ENCODE measurements around the gene MESD.

DNA sequence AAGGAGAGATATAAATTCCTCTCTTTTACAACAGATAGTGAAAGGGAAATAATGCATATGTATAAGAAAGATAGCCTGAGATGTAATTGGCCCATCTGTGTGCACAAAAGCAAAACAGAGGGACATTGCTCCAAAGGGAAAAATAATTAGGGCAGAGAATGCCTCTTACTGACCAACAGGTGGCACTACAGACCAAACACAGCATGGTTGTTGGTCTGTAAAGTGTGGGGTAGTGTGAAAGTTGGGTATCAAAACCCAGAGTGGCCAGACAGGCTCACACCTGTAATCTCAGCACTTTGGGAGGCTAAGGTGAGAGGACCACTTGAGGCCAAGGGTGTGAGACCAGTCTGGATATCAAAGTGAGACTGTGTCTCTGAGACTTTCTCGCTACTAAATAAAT lies 6.6 kb upstream of the MESD start:
- TF ChIP-seq EP300 (IDR thresholded peaks at IDR 0.05) (no peak), POLR2AphosphoS5 (IDR thresholded peaks at IDR 0.05) (no peak)
- TF ChIP-seq, protein P1, sequence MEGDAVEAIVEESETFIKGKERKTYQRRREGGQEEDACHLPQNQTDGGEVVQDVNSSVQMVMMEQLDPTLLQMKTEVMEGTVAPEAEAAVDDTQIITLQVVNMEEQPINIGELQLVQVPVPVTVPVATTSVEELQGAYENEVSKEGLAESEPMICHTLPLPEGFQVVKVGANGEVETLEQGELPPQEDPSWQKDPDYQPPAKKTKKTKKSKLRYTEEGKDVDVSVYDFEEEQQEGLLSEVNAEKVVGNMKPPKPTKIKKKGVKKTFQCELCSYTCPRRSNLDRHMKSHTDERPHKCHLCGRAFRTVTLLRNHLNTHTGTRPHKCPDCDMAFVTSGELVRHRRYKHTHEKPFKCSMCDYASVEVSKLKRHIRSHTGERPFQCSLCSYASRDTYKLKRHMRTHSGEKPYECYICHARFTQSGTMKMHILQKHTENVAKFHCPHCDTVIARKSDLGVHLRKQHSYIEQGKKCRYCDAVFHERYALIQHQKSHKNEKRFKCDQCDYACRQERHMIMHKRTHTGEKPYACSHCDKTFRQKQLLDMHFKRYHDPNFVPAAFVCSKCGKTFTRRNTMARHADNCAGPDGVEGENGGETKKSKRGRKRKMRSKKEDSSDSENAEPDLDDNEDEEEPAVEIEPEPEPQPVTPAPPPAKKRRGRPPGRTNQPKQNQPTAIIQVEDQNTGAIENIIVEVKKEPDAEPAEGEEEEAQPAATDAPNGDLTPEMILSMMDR (IDR thresholded peaks at IDR 0.05): no peak
